ENCODE results near the gene SLC16A3. TPM values are rescaled to one million over a fixed set of nuclear protein-coding genes. Genes with fewer than 3 reads are reported as not detected.
A peak's percentile ranks its signal among the peaks of the same experiment; 100 is the strongest.

The SLC16A3 gene
- total RNA-seq, 1 donor from 2014 or later: 1.5 TPM

GRCh38 chr17:82287868-82288801, 59.3 kb downstream of the SLC16A3 start:
- H3K36me3 Mint-ChIP-seq (ENCODE audit: low read depth): no peaks in the 10 kb centered on the region
- no peak for TF ChIP-seq CTCF (conservative IDR thresholded peaks at IDR 0.05)
- DNase-seq (ENCODE audit: low read depth, low spot score): no peak
- no peaks in the 10 kb centered on the region for H3K9me3 Mint-ChIP-seq
- peak overlapping the region; percentile 38 for H3K4me3 Mint-ChIP-seq
- no peak overlapping the region for H3K27ac Mint-ChIP-seq (ENCODE audit: unreplicated experiment)
- peaks cover 4% of the 10 kb centered on the region for H3K27me3 Mint-ChIP-seq (ENCODE audit: low read depth)
- H3K4me1 Mint-ChIP-seq: peaks cover 32% of the 10 kb centered on the region

Small RNAs within 50 kb of the gene (microRNA-seq; reads per million reads assigned to microRNA genes)
- not detected for gene MIR6787

Other genes with a start within 250 kb of the SLC16A3 start
- gene CENPX, start 206.2 kb upstream of the SLC16A3 start, total RNA-seq: 129 and 135 TPM in 2 replicates
- 55.7 and 63.5 TPM in 2 replicates for gene LRRC45, start 205.7 kb upstream of the SLC16A3 start, total RNA-seq
- gene RAC3, start 197.4 kb upstream of the SLC16A3 start, total RNA-seq: 73.6 and 75.0 TPM in 2 replicates
- gene DCXR, start 191.3 kb upstream of the SLC16A3 start, total RNA-seq: 198 and 199 TPM in 2 replicates
- 44.5 and 46.0 TPM in 2 replicates for gene RFNG, start 177.2 kb upstream of the SLC16A3 start, total RNA-seq
- 154 and 156 TPM in 2 replicates for gene GPS1, start 177.1 kb upstream of the SLC16A3 start, total RNA-seq
- 126 and 131 TPM in 2 replicates for gene DUS1L, start 163.2 kb upstream of the SLC16A3 start, total RNA-seq
- gene FASN, start 130.8 kb upstream of the SLC16A3 start, total RNA-seq: 816 and 839 TPM in 2 replicates
- 47.5 and 50.3 TPM in 2 replicates for gene CCDC57, start 16.2 kb upstream of the SLC16A3 start, total RNA-seq
- gene CSNK1D, start 44.7 kb downstream of the SLC16A3 start, total RNA-seq: 163 and 165 TPM in 2 replicates
- not detected in 2 replicates for gene CD7, start 88.6 kb downstream of the SLC16A3 start, total RNA-seq
- not detected in 2 replicates for gene SECTM1, start 104.7 kb downstream of the SLC16A3 start, total RNA-seq
- 0.20 and 0.23 TPM in 2 replicates for gene TEX19, start 130.2 kb downstream of the SLC16A3 start, total RNA-seq
- not detected in 2 replicates for gene UTS2R, start 142.7 kb downstream of the SLC16A3 start, total RNA-seq
- 47.8 and 48.5 TPM in 2 replicates for gene HEXD, start 189.3 kb downstream of the SLC16A3 start, total RNA-seq
- 33.3 and 35.6 TPM in 2 replicates for gene OGFOD3, start 189.5 kb downstream of the SLC16A3 start, total RNA-seq
- gene CYBC1, start 221.7 kb downstream of the SLC16A3 start, total RNA-seq: 111 and 115 TPM in 2 replicates
- gene NARF, start 229.7 kb downstream of the SLC16A3 start, total RNA-seq: 73.3 and 84.2 TPM in 2 replicates

Measured in neural crest cell (in vitro differentiated cells).